SJSA1 (cell line): ENCODE data around the gene DAD1. TPM values are rescaled to one million over a fixed set of nuclear protein-coding genes. Genes with fewer than 3 reads are reported as not detected.
"Not testable (repeated sequence)": the region's sequence is repeated elsewhere in the genome, so short reads cannot be mapped to it uniquely, and the experiment has no call there.

ENCODE experiments used
- DNase-seq, 2 experiments: peaks; one replicate each; pipeline ENCODE4 v3.0.0-alpha.2; 2015 to 2020; ENCODE audit warnings: low spot score in 2 of 2, low read depth in 1 of 2
- H3K27ac ChIP-seq: fragments of 250-450 bp; sonication (Bioruptor Pico); 2 replicates; pipeline ENCODE4 v1.5.1; 2020; ENCODE audit warnings: mild to moderate bottlenecking, moderate library complexity
- H3K27me3 ChIP-seq: fragments of 250-450 bp; sonication (Bioruptor Pico); replicated peaks from 2 replicates; pipeline ENCODE4 v1.5.1; 2020; ENCODE audit warnings: mild to moderate bottlenecking, moderate library complexity
- H3K36me3 ChIP-seq: fragments of 250-450 bp; sonication (Bioruptor Pico); 2 replicates; pipeline ENCODE4 v1.5.1; 2020; ENCODE audit warnings: mild to moderate bottlenecking
- H3K4me1 ChIP-seq: fragments of 250-450 bp; sonication (Bioruptor Pico); replicated peaks from 2 replicates; pipeline ENCODE4 v1.6.1; 2021; ENCODE audit warnings: mild to moderate bottlenecking
- H3K4me3 ChIP-seq: fragments of 250-450 bp; sonication (Bioruptor Pico); 2 replicates; pipeline ENCODE4 v1.5.1; 2020; ENCODE audit warnings: mild to moderate bottlenecking
- H3K9me3 ChIP-seq: fragments of 250-450 bp; sonication (Bioruptor Pico); replicated peaks from 2 replicates; pipeline ENCODE4 v1.5.1; 2020; ENCODE audit warnings: mild to moderate bottlenecking
- total RNA-seq: library from RNA; depleted of rRNA; stranded (reverse); fragments of >200 nt; shearing (Covaris generic); gene quantifications from 2 replicates; pipeline ENCODE4 v1.2.3, GENCODE V29; 2014

The DAD1 gene
- total RNA-seq, 1 experiment from 2014 or later: 328 TPM

GRCh38 chr14:22594156-22594716 is 5.2 kb upstream of the DAD1 start:
- Histone ChIP-seq H3K36me3 (no peaks in the 10 kb centered on the region), H3K9me3 (no peaks in the 10 kb centered on the region), H3K4me1 (peaks cover 24% of the 10 kb centered on the region), H3K27ac (no peak overlapping the region), H3K4me3 (no peak overlapping the region), H3K27me3 (no peaks in the 10 kb centered on the region)
- DNase-seq: no peak

GRCh38 chr14:22593601-22594000 is 4.6 kb upstream of the DAD1 start:
- peaks cover 18% of the 10 kb centered on the region for H3K4me1 ChIP-seq
- no peaks in the 10 kb centered on the region for H3K27me3 ChIP-seq
- H3K4me3 ChIP-seq: no peak overlapping the region
- no peak for DNase-seq
- H3K36me3 ChIP-seq: no peaks in the 10 kb centered on the region
- no peak overlapping the region for H3K27ac ChIP-seq
- H3K9me3 ChIP-seq: no peaks in the 10 kb centered on the region

DNA sequence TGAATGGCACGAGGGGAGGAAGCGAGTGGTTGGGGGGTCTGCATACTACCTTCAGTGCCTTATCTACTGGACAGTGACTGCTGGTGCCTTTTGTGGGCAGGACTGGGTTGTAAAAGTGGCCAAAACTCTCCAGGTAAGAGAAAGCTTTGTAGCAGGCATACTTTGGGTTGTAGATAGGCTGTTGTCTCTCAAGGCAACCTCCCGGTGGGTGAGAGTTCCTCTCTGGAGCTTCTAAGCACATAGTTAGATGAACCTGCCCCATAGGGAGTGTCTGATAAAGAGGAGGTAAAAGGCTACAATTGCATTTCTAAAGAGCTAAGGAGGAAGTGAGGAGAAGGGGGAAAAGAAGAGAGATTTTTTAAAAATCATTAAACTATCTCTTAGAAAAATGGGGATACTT is 4.2 kb upstream of the DAD1 start:
- Histone ChIP-seq H3K4me1 (peaks cover 17% of the 10 kb centered on the region), H3K27ac (no peak overlapping the region), H3K27me3 (no peaks in the 10 kb centered on the region), H3K36me3 (no peaks in the 10 kb centered on the region), H3K4me3 (no peak overlapping the region), H3K9me3 (no peaks in the 10 kb centered on the region)
- DNase-seq: no peak

DNA sequence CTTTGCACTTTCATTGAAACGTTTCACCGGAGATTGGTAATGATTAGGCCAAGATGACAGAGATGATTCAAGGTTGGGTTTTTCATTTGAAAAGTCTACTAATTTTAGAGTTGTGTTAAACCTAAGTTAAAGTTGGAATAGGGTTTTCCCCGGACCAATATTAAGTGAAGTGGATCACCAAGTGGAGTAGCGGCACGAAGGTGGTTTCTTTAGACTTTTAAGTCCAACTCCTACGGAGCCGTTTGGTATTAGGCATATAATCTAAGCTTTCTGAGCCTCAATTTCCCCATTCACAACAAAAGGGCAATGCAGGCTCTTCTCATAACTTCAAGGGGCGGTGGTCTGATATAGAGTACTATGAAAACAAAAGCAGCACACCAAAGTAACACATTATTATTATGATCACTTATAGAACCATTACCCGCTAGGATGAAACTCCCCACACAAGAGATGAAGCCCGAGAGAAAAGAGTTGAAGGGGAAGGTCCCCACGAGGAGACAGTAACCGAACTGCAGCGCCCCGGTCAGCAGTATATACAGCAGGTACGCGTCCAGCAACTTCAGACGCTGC is 413 bp downstream of the DAD1 start:
- Histone ChIP-seq H3K9me3 (no peaks in the 10 kb centered on the region), H3K27me3 (no peaks in the 10 kb centered on the region), H3K36me3 (peaks cover 18% of the 10 kb centered on the region; the same call in 1 of the 2 replicates), H3K4me1 (peaks cover 10% of the 10 kb centered on the region), H3K4me3 (peak overlapping the region; percentile 63), H3K27ac (peak overlapping the region; percentile 94)
- DNase-seq: no peak

- not testable (repeated sequence) for H3K9me3 ChIP-seq, H3K4me1 ChIP-seq, DNase-seq, H3K27me3 ChIP-seq
- Histone ChIP-seq H3K36me3 (peaks cover 18% of the 10 kb centered on the region; the same call in 1 of the 2 replicates), H3K4me3 (peak overlapping the region; percentile 63), H3K27ac (peak overlapping the region; percentile 94)
These were observed 1.2 kb downstream of the DAD1 start for GRCh38 chr14:22587677-22588422.

GRCh38 chr14:22587247-22587646 is 1.8 kb downstream of the DAD1 start:
- Histone ChIP-seq H3K4me3 (no peak overlapping the region), H3K27ac (no peak overlapping the region), H3K4me1 (peaks cover 10% of the 10 kb centered on the region), H3K36me3 (peaks cover 18% of the 10 kb centered on the region; the same call in 1 of the 2 replicates), H3K27me3 (no peaks in the 10 kb centered on the region), H3K9me3 (no peaks in the 10 kb centered on the region)
- no peak for DNase-seq

- H3K9me3 ChIP-seq: no peaks in the 10 kb centered on the region
- no peak for DNase-seq
- peaks cover 23% of the 10 kb centered on the region for H3K36me3 ChIP-seq
- H3K4me3 ChIP-seq: no peak overlapping the region
- no peaks in the 10 kb centered on the region for H3K27me3 ChIP-seq
- peaks cover 3% of the 10 kb centered on the region; the same call in 1 of the 2 replicates for H3K4me1 ChIP-seq
- H3K27ac ChIP-seq: no peak overlapping the region
These were observed 5.0 kb downstream of the DAD1 start for GRCh38 chr14:22583994-22584393.

DNA sequence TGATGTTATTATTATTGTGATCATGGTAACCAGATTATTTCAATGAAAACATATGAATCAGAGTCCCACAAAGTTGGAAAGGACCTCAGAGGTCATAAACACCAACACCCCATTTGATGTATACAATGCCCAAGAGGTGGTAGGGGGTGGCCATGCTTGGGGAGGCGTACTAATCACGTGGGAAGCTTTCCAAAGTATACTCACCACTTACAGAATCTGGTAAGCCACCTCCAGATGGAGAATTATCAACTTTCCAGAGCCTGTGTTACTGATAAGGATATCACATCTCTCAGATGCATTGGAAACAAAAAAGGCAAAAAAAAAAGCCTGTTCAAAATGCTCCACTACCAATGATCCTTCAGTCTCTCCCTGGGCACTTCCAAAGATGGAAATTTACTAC is 8.4 kb downstream of the DAD1 start:
- Histone ChIP-seq H3K27me3 (no peaks in the 10 kb centered on the region), H3K27ac (no peak overlapping the region), H3K4me3 (no peak overlapping the region), H3K4me1 (no peaks in the 10 kb centered on the region), H3K36me3 (peaks cover 21% of the 10 kb centered on the region), H3K9me3 (no peaks in the 10 kb centered on the region)
- no peak for DNase-seq

DNA sequence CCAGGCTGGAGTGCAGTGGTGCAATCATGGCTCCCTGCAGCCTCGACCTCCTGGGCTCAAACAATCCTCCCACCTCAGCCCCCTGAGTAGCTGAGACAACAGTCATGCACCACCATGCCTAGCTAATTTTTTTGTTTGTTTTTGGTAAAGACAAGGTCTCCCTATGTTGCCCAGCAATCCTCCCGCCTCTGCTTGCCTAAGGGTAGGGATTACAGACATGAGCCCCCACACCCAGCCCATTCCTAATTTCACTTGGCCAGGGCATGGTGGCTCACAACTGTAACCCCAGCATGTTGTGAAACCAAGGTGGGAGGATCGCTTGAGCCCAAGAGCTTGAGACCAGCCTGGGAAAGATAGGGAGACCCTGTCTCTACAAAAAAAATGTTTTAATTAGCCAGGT is 9.1 kb downstream of the DAD1 start:
- H3K36me3 ChIP-seq: peaks cover 26% of the 10 kb centered on the region
- DNase-seq: no peak
- no peak overlapping the region for H3K4me3 ChIP-seq
- H3K9me3 ChIP-seq: no peaks in the 10 kb centered on the region
- no peaks in the 10 kb centered on the region for H3K4me1 ChIP-seq
- no peaks in the 10 kb centered on the region for H3K27me3 ChIP-seq
- no peak overlapping the region for H3K27ac ChIP-seq

- no peak for DNase-seq
- Histone ChIP-seq H3K27ac (no peak overlapping the region), H3K36me3 (peaks cover 30% of the 10 kb centered on the region), H3K4me3 (no peak overlapping the region), H3K4me1 (no peaks in the 10 kb centered on the region), H3K27me3 (no peaks in the 10 kb centered on the region), H3K9me3 (no peaks in the 10 kb centered on the region)
These were observed 9.8 kb downstream of the DAD1 start for GRCh38 chr14:22579236-22579635.

DNA sequence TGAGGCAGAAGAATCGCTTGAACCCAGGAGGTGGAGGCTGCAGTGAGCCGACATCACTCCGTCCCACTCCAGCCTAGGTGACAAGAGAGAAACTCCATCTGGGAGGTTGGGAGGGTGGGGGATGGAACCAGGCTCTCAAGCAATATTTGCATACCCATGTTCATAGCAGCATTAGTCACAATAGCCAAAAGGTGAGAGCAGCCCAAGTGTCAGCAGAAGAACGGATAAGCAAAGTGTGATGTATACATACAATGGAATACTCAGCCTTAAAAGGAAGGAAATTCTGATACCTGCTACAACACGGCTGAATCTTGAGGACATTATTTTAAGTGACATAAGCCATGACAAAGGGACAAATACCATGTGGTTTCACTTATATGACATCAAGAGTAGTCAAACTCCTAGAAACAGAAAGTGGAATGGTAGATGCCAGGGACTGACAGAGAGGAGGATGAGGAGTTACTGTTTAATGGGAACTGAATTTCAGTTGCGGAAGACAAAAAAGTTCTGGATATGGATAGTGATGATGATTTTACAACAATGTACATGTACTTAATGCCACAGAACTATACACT is 11.6 kb downstream of the DAD1 start:
- Histone ChIP-seq H3K4me1 (peaks cover 9% of the 10 kb centered on the region), H3K27ac (no peak overlapping the region), H3K4me3 (no peak overlapping the region), H3K36me3 (peaks cover 40% of the 10 kb centered on the region), H3K27me3 (no peaks in the 10 kb centered on the region), H3K9me3 (no peaks in the 10 kb centered on the region)
- DNase-seq: no peak

DNA sequence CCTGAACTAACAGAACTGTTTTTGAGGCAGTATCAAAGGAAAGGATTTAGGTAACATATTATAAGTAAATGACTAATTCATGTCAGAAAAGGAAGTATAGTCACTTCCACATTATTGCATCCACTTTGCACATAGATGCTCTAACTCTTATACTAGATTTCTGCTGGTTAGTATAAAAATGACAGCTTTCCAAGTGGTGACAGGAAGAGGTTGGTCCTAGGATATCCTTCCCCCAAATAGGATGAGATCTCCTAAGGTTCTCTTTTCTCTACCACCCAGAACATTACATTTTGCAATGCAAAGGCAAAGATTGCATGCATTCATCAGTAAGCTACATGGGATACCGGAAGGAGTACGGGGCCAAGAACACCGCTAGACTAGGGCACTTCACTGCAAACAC is 15.2 kb downstream of the DAD1 start:
- H3K4me3 ChIP-seq: no peak overlapping the region
- H3K9me3 ChIP-seq: no peaks in the 10 kb centered on the region
- H3K36me3 ChIP-seq: peaks cover 52% of the 10 kb centered on the region
- no peaks in the 10 kb centered on the region for H3K27me3 ChIP-seq
- peaks cover 24% of the 10 kb centered on the region for H3K4me1 ChIP-seq
- no peak overlapping the region for H3K27ac ChIP-seq
- no peak for DNase-seq

DNA sequence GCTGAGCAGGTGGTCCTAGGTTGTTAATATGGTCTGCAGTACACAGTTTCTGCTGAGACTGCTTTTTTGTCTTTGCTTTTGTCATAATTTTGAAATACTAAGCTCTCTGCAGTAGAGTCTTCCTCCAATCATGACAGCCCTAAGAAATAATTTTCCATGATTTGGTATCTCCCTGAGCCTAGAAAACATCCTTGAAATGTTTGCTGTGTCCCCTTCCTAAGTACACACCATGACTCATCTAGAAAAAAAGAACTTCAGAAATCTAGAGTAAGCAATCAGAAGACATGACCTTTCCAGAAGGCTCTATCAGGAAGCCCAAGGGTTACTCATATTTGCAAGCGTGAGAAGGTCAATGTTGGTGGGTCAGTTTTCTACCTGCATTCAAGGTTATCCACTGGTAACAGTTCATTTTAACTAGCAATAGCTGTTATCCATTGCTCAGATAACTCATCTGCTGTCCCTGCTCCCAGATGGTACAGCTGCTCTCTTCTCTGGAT is 16.4 kb downstream of the DAD1 start:
- peaks cover 61% of the 10 kb centered on the region for H3K36me3 ChIP-seq
- H3K27me3 ChIP-seq: no peaks in the 10 kb centered on the region
- peaks cover 24% of the 10 kb centered on the region for H3K4me1 ChIP-seq
- H3K9me3 ChIP-seq: no peaks in the 10 kb centered on the region
- no peak overlapping the region for H3K4me3 ChIP-seq
- peak in 1 of 2 experiments; percentile 81 for DNase-seq
- H3K27ac ChIP-seq: peak overlapping the region; percentile 64
